Heart left ventricle (tissue), 16 donors: ENCODE measurements around the gene CHD2. TPM values are rescaled to one million over a fixed set of nuclear protein-coding genes. Genes with fewer than 3 reads are reported as not detected.
"Not testable (repeated sequence)": the region's sequence is repeated elsewhere in the genome, so short reads cannot be mapped to it uniquely, and the experiment has no call there.

ENCODE experiments used
- ATAC-seq, 4 donors: fragments of 200-7000 bp; cut with Tn5 transposase; one replicate each; pipeline ENCODE4 v1.9.1; 2020 to 2022; ENCODE audit warnings: moderate library complexity in 4 of 4, mild to moderate bottlenecking in 3 of 4, moderate number of reproducible peaks in 1 of 4
- DNase-seq, 5 donors: peaks; one replicate each; pipeline ENCODE4 v3.0.0-alpha.2; 2020
- H3K27ac ChIP-seq, 12 donors: fragments of 200-600 bp; sonication (generic) in 4 of 12; one replicate each; pipeline versions ENCODE4 v1.5.0 to v1.8.0; 2016 to 2022; ENCODE audit warnings: mild to moderate bottlenecking in 2 of 12
- H3K27me3 ChIP-seq, 9 donors: fragments of 200-600 bp; sonication (generic) in 2 of 9; one replicate each; pipeline versions ENCODE4 v1.5.1 to v1.8.0; 2016 to 2022; ENCODE audit warnings: mild to moderate bottlenecking in 3 of 9
- H3K36me3 ChIP-seq, 9 donors: fragments of 200-600 bp; sonication (generic) in 2 of 9; one replicate each; pipeline versions ENCODE4 v1.5.0 to v1.8.0; 2018 to 2022; ENCODE audit warnings: mild to moderate bottlenecking in 2 of 9
- H3K4me1 ChIP-seq, 12 donors: fragments of 200-600 bp; sonication (generic) in 4 of 12; one replicate each; pipeline versions ENCODE4 v1.5.0 to v1.8.0; 2016 to 2022; ENCODE audit warnings: mild to moderate bottlenecking in 3 of 12
- H3K4me3 ChIP-seq, 12 donors: fragments of 200-600 bp; sonication (generic) in 4 of 12; one replicate each; pipeline versions ENCODE4 v1.5.0 to v1.8.0; 2017 to 2022; ENCODE audit warnings: mild to moderate bottlenecking in 9 of 12, moderate library complexity in 4 of 12
- H3K9me3 ChIP-seq, 12 donors: fragments of 200-600 bp; sonication (generic) in 4 of 12; one replicate each; pipeline versions ENCODE4 v1.5.0 to v1.8.0; 2016 to 2022; ENCODE audit warnings: mild to moderate bottlenecking in 1 of 12
- POLR2A ChIP-seq, 2 donors: fragments of 450-650 bp; IDR thresholded peaks; one replicate each; pipeline ENCODE4 v1.6.1; 2017; ENCODE audit warnings: antibody characterized with exemption in 2 of 2, mild to moderate bottlenecking in 2 of 2, moderate library complexity in 2 of 2
- WGBS, 4 donors: extraction: QIAGEN DNeasy Blood & Tissue Kit in 2 of 4; methylation state at CpG; one replicate each; pipeline versions ENCODE4 v1.1.5 to v1.1.7; 2013 to 2018; 5-methylcytosine and 5-hydroxymethylcytosine counted together
- intact Hi-C, 10 donors: fragments of 100-400 bp; cut with DNase I; formaldehyde crosslinking; loops; one replicate each; pipeline versions ENCODE4 v1.11.1 to v1.14.2; 2022
- polyA plus RNA-seq, 2 donors: library from polyadenylated mRNA; stranded (reverse); fragments of 200-250 nt; gene quantifications; one replicate each; pipeline ENCODE4 v1.2.3, GENCODE V29; 2013
- total RNA-seq, 9 donors: library from RNA; depleted of rRNA in 2 of 9; stranded (reverse); fragments of >200 nt in 2 of 9; fragmentation: NEBNext Ultra II Directional in 3 of 9; extraction: Animal tissue kit (Norgen Biotek cat#: 25700) in 3 of 9; gene quantifications; one replicate each; pipeline versions ENCODE4 v1.1.0 to v1.2.4, GENCODE V29; 2016 to 2023
- TF ChIP-seq, protein P1 (sequence below), 12 donors: fragments of 200-600 bp; sonication (generic) in 4 of 12; IDR thresholded peaks; one replicate each; pipeline versions ENCODE4 v1.5.0 to v1.8.0; 2018 to 2022; ENCODE audit warnings: antibody characterized with exemption in 12 of 12, mild to moderate bottlenecking in 5 of 12
- donor health status: ischemic (EF 13 %, LVEDD 7.1; RV severe dilation, severe dysfunction).
- donor health status: healthy with polysubstance abuse.
- donor health status: DM: no; HTN: yes; CAD: no.
- donor health status: DM: no; HTN: no; CAD: no.
- donor health status: ischemic (EF 25% LVEDD 6.9; RV normal size, moderate dysfunction).
- donor health status: ischemic (EF 25% LVEDD 5.7; RV mildly dilated, moderate dysfunction).
- donor health status: healthy.
- donor health status: DM: yes; HTN: yes; CAD: no.
- donor health status: ischemic (EF 35%, LVEDD 5.7; RV mildly dilated, moderate dysfunction).
- donor health status: nonischemic (EF 11% LVEDD 7.7; RV severe dilation, severe dysfunction).
- donor health status: DM: yes; HTN: yes; CAD: no.
- donor health status: PGD.
- donor health status: ischemic (EF 29% LVEDD 5.4; RV normal size, mild dysfunction).
- donor health status: nonischemic (EF 23%, LVEDD 6.1; RV moderate dilation, normal function).

CHD2 gene
- total and polyA plus RNA-seq, 11 donors, result 23.1 to 76.8 (median 41.6) TPM

GRCh38 chr15:92914768-92915221 lies 14.7 kb downstream of the CHD2 start:
- no peaks in the 10 kb centered on the region for H3K27me3 ChIP-seq
- 63 to 82% (median 73%) methylated on average over 4 of the region's 4 CpGs for WGBS, 4 donors
- ATAC-seq, result peak in 1 of 4 donors; percentile 29
- peak overlapping the region in 1 of 12 donors; percentile 34 for H3K4me3 ChIP-seq
- TF ChIP-seq, protein P1, sequence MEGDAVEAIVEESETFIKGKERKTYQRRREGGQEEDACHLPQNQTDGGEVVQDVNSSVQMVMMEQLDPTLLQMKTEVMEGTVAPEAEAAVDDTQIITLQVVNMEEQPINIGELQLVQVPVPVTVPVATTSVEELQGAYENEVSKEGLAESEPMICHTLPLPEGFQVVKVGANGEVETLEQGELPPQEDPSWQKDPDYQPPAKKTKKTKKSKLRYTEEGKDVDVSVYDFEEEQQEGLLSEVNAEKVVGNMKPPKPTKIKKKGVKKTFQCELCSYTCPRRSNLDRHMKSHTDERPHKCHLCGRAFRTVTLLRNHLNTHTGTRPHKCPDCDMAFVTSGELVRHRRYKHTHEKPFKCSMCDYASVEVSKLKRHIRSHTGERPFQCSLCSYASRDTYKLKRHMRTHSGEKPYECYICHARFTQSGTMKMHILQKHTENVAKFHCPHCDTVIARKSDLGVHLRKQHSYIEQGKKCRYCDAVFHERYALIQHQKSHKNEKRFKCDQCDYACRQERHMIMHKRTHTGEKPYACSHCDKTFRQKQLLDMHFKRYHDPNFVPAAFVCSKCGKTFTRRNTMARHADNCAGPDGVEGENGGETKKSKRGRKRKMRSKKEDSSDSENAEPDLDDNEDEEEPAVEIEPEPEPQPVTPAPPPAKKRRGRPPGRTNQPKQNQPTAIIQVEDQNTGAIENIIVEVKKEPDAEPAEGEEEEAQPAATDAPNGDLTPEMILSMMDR (IDR thresholded peaks at IDR 0.05), result no peak
- H3K9me3 ChIP-seq, result no peaks in the 10 kb centered on the region
- peak overlapping the region in 10 of 12 donors; percentile 0 to 99 (median 32) for H3K27ac ChIP-seq
- intact Hi-C loops, result loop anchor here in 2 of 10 donors (1.0 to 5.0 kb wide), 2 partner anchors 10 to 32 kb away; no protein-coding TSS in a partner anchor
- H3K36me3 ChIP-seq, result peaks cover 0 to 20% (median 0%) of the 10 kb centered on the region in 9 donors
- DNase-seq, result no peak
- H3K4me1 ChIP-seq, result peaks cover 10 to 100% (median 74%) of the 10 kb centered on the region in 12 donors

- intact Hi-C loops, result loop anchor here in 2 of 10 donors (2.0 to 5.0 kb wide), 2 partner anchors 34 to 107 kb away; no protein-coding TSS in a partner anchor
- Histone ChIP-seq H3K4me1 (peaks cover 3 to 100% (median 74%) of the 10 kb centered on the region in 12 donors), H3K9me3 (no peaks in the 10 kb centered on the region), H3K27ac (peak overlapping the region in 8 of 12 donors; percentile 0 to 99 (median 19)), H3K36me3 (peaks cover 0 to 27% (median 0%) of the 10 kb centered on the region in 9 donors), H3K27me3 (no peaks in the 10 kb centered on the region), H3K4me3 (no peak overlapping the region)
- TF ChIP-seq, protein P1 (IDR thresholded peaks at IDR 0.05), result no peak
- TF ChIP-seq POLR2A (IDR thresholded peaks at IDR 0.05), result no peak
- 72 to 86% (median 78%) methylated on average over 4 of the region's 4 CpGs for whole genome bisulfite sequencing, 4 donors
- DNase-seq (no peak), ATAC-seq (no peak)
Observed at GRCh38 chr15:92915766-92916435, 15.8 kb downstream of the CHD2 start.

DNA sequence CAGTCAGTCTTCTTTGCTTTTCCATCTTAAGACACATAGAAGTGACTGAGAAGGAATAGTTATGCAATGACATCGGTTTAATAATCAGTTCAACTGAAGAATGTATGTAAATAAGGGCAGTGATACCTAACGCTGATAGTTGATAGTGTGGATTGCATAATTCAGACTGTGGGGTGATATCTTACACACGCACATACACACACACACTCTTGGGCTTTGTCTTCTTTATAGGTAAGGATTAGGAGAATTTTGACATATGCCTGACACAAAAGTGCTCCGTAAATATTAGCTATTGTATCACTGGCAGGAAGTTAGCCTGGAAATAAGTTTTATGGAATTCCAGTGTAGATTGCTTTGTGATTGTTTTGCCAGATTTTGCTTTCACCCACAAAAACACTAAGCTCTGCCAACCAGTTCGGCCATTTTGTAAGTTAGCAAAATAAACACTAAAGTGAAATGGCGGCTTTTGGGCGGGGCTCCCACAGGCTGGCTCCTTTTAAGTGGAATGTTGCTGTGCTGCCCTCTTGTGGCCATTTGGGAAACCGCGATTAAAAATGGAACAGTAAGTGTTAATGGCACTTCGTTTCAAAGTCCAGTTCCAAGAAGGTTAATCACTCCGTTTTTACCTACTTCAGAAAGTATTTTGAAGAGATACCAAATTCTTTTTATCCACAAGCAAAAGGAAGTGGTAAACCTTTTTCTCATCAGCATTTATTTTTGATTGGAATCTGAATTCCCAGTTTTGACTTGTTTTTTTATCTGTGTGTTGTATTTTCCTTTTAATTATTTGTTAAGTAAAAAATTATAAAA lies 17.7 kb downstream of the CHD2 start:
- ATAC-seq, result peak; percentile 40 to 74 (median 68)
- intact Hi-C loops, result loop anchor here in 9 of 10 donors (1.0 to 5.0 kb wide), 5 partner anchors 36 to 121 kb away; no protein-coding TSS in a partner anchor
- peaks cover 0 to 42% (median 0%) of the 10 kb centered on the region in 9 donors for H3K36me3 ChIP-seq
- no peaks in the 10 kb centered on the region for H3K27me3 ChIP-seq
- H3K4me3 ChIP-seq, result peak overlapping the region in 7 of 12 donors; percentile 2 to 48 (median 24)
- peak; percentile 90 to 95 (median 94) for DNase-seq
- TF ChIP-seq POLR2A (IDR thresholded peaks at IDR 0.05), result peak in 1 of 2 donors; percentile 32
- TF ChIP-seq, protein P1 (IDR thresholded peaks at IDR 0.05), result peak; percentile 87 to 96 (median 92)
- WGBS, 4 donors, result 22 to 24% (median 23%) methylated on average over 11 of the region's 11 CpGs
- peak overlapping the region; percentile 69 to 99 (median 84) for H3K27ac ChIP-seq
- peaks cover 3 to 100% (median 78%) of the 10 kb centered on the region in 12 donors for H3K4me1 ChIP-seq
- no peaks in the 10 kb centered on the region for H3K9me3 ChIP-seq

GRCh38 chr15:92918881-92919280 lies 18.8 kb downstream of the CHD2 start:
- H3K9me3 ChIP-seq, ATAC-seq, H3K27me3 ChIP-seq: not testable (repeated sequence)
- Histone ChIP-seq H3K4me3 (peak overlapping the region in 2 of 12 donors; percentile 3 to 48), H3K4me1 (peaks cover 3 to 99% (median 77%) of the 10 kb centered on the region in 12 donors), H3K27ac (peak overlapping the region in 9 of 12 donors; percentile 30 to 99 (median 83)), H3K36me3 (peaks cover 0 to 50% (median 3%) of the 10 kb centered on the region in 9 donors)
- intact Hi-C loops, result loop anchor here in 8 of 10 donors (1.0 to 5.0 kb wide), 5 partner anchors 37 to 122 kb away; no protein-coding TSS in a partner anchor
- WGBS, 4 donors, result 70 to 76% (median 73%) methylated on average over 9 of the region's 9 CpGs
- peak in 1 of 5 donors; percentile 37 for DNase-seq
